B cell (primary cell): ENCODE results near the gene RPS8. TPM values are rescaled to one million over a fixed set of nuclear protein-coding genes. Genes with fewer than 3 reads are reported as not detected.

Experiments
- ATAC-seq: fragments of 200-7000 bp; cut with Tn5 transposase; one replicate; pipeline ENCODE4 v1.10.0; 2021; ENCODE audit warnings: low read depth, mild to moderate bottlenecking, moderate number of reproducible peaks, moderate library complexity
- CTCF ChIA-PET: fragments of 350-600 bp; sonication (Branson Sonifier 250); formaldehyde crosslinking; loops from one replicate; lab custom pipeline; 2021; ENCODE audit warnings: antibody characterized with exemption, inconsistent platforms; lab: Charles Lee
- POLR2A ChIA-PET: fragments of 350-600 bp; sonication (Branson Sonifier 250); formaldehyde crosslinking; loops from one replicate; lab custom pipeline; 2021; ENCODE audit warnings: antibody characterized with exemption; lab: Charles Lee
- DNase-seq: peaks from one replicate; pipeline ENCODE4 v3.0.0; 2013
- H2AFZ ChIP-seq: 2 replicates; pipeline ENCODE4 v1.6.1; 2012; ENCODE audit warnings: mild to moderate bottlenecking, low read depth, low read length; ENCODE audit not compliant: insufficient read depth, poor library complexity, severe bottlenecking
- H3K27ac ChIP-seq, 2 donors: 1 replicate in 1 of 2; 2 replicates in 1 of 2; pipeline ENCODE4 v1.5.1; 2012 to 2013; ENCODE audit warnings: low read length in 2 of 2, mild to moderate bottlenecking in 2 of 2, moderate library complexity in 1 of 2
- H3K27me3 ChIP-seq, 4 experiments: fragments of 200-600 bp in 1 of 4; sonication (generic) in 1 of 4; replicated peaks in 1 of 4; 1 replicate in 2 of 4; 2 replicates in 2 of 4; pipeline versions ENCODE4 v1.6.1 to v1.7.0; 2013 to 2016; ENCODE audit warnings: low read length in 3 of 4, mild to moderate bottlenecking in 2 of 4, mixed read lengths in 1 of 4, moderate library complexity in 1 of 4; ENCODE audit not compliant: insufficient read depth in 4 of 4, control insufficient read depth in 3 of 4; ENCODE audit errors: control extremely low read depth in 1 of 4
- H3K36me3 ChIP-seq, 2 experiments: replicated peaks in 1 of 2; 1 replicate in 1 of 2; 2 replicates in 1 of 2; pipeline versions ENCODE4 v1.6.1 to v1.7.1; 2013; ENCODE audit warnings: low read length in 1 of 2; ENCODE audit not compliant: insufficient read depth in 2 of 2, control insufficient read depth in 1 of 2; ENCODE audit errors: control extremely low read depth in 1 of 2, extremely low read depth in 1 of 2
- H3K4me1 ChIP-seq, 2 donors: fragments of 200-600 bp in 1 of 2; sonication (generic) in 1 of 2; 1 replicate in 1 of 2; 2 replicates in 1 of 2; pipeline versions ENCODE4 v1.5.1 to v1.6.1; 2013 to 2017; ENCODE audit warnings: low read length in 2 of 2; ENCODE audit not compliant: control insufficient read depth in 2 of 2, insufficient read depth in 2 of 2
- H3K4me2 ChIP-seq: replicated peaks from 2 replicates; pipeline ENCODE3; 2012; ENCODE audit warnings: mild to moderate bottlenecking, low read depth, low read length; ENCODE audit not compliant: poor library complexity, severe bottlenecking
- H3K4me3 ChIP-seq, 5 experiments: fragments of 200-600 bp in 1 of 5; sonication (generic) in 1 of 5; 1 replicate in 3 of 5; 2 replicates in 2 of 5; pipeline versions ENCODE4 v1.5.1 to v1.7.0; 2011 to 2016; ENCODE audit warnings: low read length in 4 of 5, mild to moderate bottlenecking in 4 of 5, low read depth in 2 of 5, control low read depth in 1 of 5, moderate library complexity in 1 of 5; ENCODE audit not compliant: insufficient read depth in 1 of 5; ENCODE audit errors: control extremely low read depth in 1 of 5, extremely low read depth in 1 of 5
- H3K79me2 ChIP-seq: fragments of 200-600 bp; sonication (generic); one replicate; pipeline ENCODE4 v1.6.0; 2016; ENCODE audit warnings: low read length; ENCODE audit not compliant: control insufficient read depth, insufficient read depth
- H3K9ac ChIP-seq: fragments of 200-600 bp; sonication (generic); 2 replicates; pipeline ENCODE4 v1.6.1; 2017; ENCODE audit warnings: mild to moderate bottlenecking, low read length, moderate library complexity
- H3K9me3 ChIP-seq, 3 donors: one replicate each; pipeline versions ENCODE4 v1.6.1 to v1.7.1; 2013; ENCODE audit warnings: low read length in 2 of 3; ENCODE audit not compliant: control insufficient read depth in 2 of 3, insufficient read depth in 1 of 3; ENCODE audit errors: control extremely low read depth in 1 of 3
- H4K20me1 ChIP-seq: 2 replicates; pipeline ENCODE4 v1.6.0; 2012; ENCODE audit warnings: mild to moderate bottlenecking, low read length; ENCODE audit not compliant: insufficient read depth, control insufficient read depth, poor library complexity, severe bottlenecking
- H3K27ac Mint-ChIP-seq: one replicate; pipeline ENCODE4 v1.8.0; 2021; ENCODE audit warnings: mixed read lengths
- H3K27me3 Mint-ChIP-seq: one replicate; pipeline ENCODE4 v1.8.0; 2021; ENCODE audit warnings: mixed read lengths
- H3K4me1 Mint-ChIP-seq: one replicate; pipeline ENCODE4 v1.8.0; 2021; ENCODE audit warnings: mixed read lengths
- H3K4me3 Mint-ChIP-seq: one replicate; pipeline ENCODE4 v1.8.0; 2021; ENCODE audit warnings: mixed read lengths
- H3K9me3 Mint-ChIP-seq: one replicate; pipeline ENCODE4 v1.8.0; 2022; ENCODE audit warnings: mixed read lengths; ENCODE audit not compliant: insufficient read depth
- EZH2 ChIP-seq: IDR thresholded peaks from 2 replicates; pipeline ENCODE4 v1.6.1; 2012; ENCODE audit warnings: borderline replicate concordance, low read depth, mild to moderate bottlenecking, moderate library complexity, low read length; ENCODE audit not compliant: insufficient read depth, poor library complexity, severe bottlenecking
- WGBS: methylation state at CpG from one replicate; pipeline ENCODE4 v1.1.5; 2013; ENCODE audit warnings: missing lambda C conversion rate; ENCODE audit not compliant: insufficient coverage; 5-methylcytosine and 5-hydroxymethylcytosine counted together
- intact Hi-C: fragments of 100-400 bp; cut with micrococcal nuclease; formaldehyde crosslinking; loops from one replicate; pipeline ENCODE4 v1.10.0; 2022
- polyA plus RNA-seq: library from polyadenylated mRNA; depleted of rRNA; stranded (reverse); fragments of >200 nt; gene quantifications from 2 replicates; pipeline ENCODE4 v1.2.3, GENCODE V29; 2012
- total RNA-seq, 2 donors: library from RNA; stranded (reverse); fragments of 120-200 nt in 1 of 2; gene quantifications; 1 replicate in 1 of 2; 2 replicates in 1 of 2; pipeline versions ENCODE4 v1.2.3 to v1.2.4, GENCODE V29; 2013 to 2022
- TF ChIP-seq, protein P1 (sequence below): fragments of 200-600 bp; IDR thresholded peaks from one replicate; pipeline ENCODE4 v1.8.0; 2022; ENCODE audit warnings: antibody characterized with exemption, mild to moderate bottlenecking

RPS8 gene
- total and polyA plus RNA-seq, 2 donors (not counting 1 experiment from before 2014, with no cell fraction given), result 2,525 to 4,047 TPM

- peaks cover 5% of the 10 kb centered on the region for H3K79me2 ChIP-seq
- no peak for DNase-seq
- no peak overlapping the region for H3K27ac ChIP-seq
- peaks cover 0 to 21% of the 10 kb centered on the region in 2 experiments for H3K36me3 ChIP-seq
- Mint-ChIP-seq H3K27ac (peak overlapping the region; percentile 41), H3K4me3 (no peak overlapping the region), H3K27me3 (no peaks in the 10 kb centered on the region), H3K9me3 (no peaks in the 10 kb centered on the region), H3K4me1 (peaks cover 61% of the 10 kb centered on the region)
- over 99% methylated on average over 16 of the region's 20 CpGs for WGBS
- TF ChIP-seq EZH2, result no peak
- TF ChIP-seq, protein P1, sequence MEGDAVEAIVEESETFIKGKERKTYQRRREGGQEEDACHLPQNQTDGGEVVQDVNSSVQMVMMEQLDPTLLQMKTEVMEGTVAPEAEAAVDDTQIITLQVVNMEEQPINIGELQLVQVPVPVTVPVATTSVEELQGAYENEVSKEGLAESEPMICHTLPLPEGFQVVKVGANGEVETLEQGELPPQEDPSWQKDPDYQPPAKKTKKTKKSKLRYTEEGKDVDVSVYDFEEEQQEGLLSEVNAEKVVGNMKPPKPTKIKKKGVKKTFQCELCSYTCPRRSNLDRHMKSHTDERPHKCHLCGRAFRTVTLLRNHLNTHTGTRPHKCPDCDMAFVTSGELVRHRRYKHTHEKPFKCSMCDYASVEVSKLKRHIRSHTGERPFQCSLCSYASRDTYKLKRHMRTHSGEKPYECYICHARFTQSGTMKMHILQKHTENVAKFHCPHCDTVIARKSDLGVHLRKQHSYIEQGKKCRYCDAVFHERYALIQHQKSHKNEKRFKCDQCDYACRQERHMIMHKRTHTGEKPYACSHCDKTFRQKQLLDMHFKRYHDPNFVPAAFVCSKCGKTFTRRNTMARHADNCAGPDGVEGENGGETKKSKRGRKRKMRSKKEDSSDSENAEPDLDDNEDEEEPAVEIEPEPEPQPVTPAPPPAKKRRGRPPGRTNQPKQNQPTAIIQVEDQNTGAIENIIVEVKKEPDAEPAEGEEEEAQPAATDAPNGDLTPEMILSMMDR, result no peak
- POLR2A ChIA-PET, result no interaction called here
- H3K4me1 ChIP-seq, result peaks cover 44 to 67% of the 10 kb centered on the region in 2 donors
- no peaks in the 10 kb centered on the region for H4K20me1 ChIP-seq
- CTCF ChIA-PET, result interaction anchor here (0.6 to 1.1 kb wide), 2 partner anchors 8 to 209 kb away, joined by 3 read pairs; no protein-coding TSS in a partner anchor
- peaks cover 0 to 3% (median 0%) of the 10 kb centered on the region in 3 donors for H3K9me3 ChIP-seq
- H3K4me2 ChIP-seq, result no peak overlapping the region
- no peak overlapping the region for H3K9ac ChIP-seq
- H2AFZ ChIP-seq, result no peak overlapping the region
- intact Hi-C loops, result no loop called here
- no peak overlapping the region for H3K4me3 ChIP-seq
- ATAC-seq, result no peak
- no peaks in the 10 kb centered on the region for H3K27me3 ChIP-seq
Observed at GRCh38 chr1:44805311-44806024, 30.1 kb downstream of the RPS8 start.
